HG02840 (cell line): ENCODE measurements around the gene DUSP10.

Experiments
- ATAC-seq: cut with Tn5 transposase; IDR thresholded peaks from one replicate; pipeline ENCODE4 v1.9.1; 2021; ENCODE audit warnings: mild to moderate bottlenecking, moderate library complexity, moderate number of reproducible peaks; ENCODE audit not compliant: unreplicated experiment, low FRiP score

The DUSP10 gene

GRCh38 chr1:221697923-221698425, 43.9 kb downstream of the DUSP10 start:
- no peak for ATAC-seq

- no peak for ATAC-seq
Measured at GRCh38 chr1:221696718-221697461, 45.0 kb downstream of the DUSP10 start.

DNA sequence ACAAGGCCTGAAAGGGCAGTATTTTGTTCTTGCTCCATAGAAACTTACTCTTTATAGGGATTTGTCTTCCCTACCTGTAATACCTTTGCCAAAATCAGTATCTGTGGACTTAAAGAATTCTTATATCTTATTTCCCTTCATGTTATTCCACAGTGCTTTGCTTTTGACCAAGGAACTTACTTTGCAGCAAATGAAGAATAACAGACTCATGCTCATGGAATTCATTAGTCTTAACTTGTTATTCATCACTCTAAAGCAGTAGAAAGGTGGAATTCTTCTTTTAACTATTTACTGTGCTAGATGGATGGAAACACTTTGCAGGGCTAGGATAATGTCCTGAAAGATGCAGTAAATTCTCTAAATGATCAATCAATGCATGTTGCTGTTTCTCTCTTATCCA, 45.9 kb downstream of the DUSP10 start:
- ATAC-seq: no peak

DNA sequence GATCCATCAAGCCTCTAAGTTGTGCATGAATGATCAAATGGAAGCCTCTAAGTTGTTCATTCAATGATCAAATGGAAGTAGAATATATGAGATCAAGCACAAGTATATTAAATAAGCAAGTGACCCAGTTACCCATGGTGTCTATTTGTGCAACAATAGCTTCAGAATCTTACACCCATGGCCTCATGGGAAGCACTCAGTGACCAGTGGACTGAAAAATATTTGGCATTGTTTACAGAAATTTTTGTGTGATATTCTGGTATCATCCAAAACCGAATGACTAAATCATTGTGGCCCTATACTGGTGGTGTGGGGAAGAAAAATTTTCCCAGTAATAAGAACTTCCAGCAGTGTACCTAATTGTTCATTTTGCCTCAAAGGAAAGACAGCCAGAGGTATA, 46.6 kb downstream of the DUSP10 start:
- no peak for ATAC-seq

GRCh38 chr1:221694109-221694508, 47.8 kb downstream of the DUSP10 start:
- ATAC-seq: no peak

GRCh38 chr1:221693087-221693486, 48.8 kb downstream of the DUSP10 start:
- ATAC-seq: no peak

GRCh38 chr1:221692643-221693042, 49.2 kb downstream of the DUSP10 start:
- no peak for ATAC-seq

DNA sequence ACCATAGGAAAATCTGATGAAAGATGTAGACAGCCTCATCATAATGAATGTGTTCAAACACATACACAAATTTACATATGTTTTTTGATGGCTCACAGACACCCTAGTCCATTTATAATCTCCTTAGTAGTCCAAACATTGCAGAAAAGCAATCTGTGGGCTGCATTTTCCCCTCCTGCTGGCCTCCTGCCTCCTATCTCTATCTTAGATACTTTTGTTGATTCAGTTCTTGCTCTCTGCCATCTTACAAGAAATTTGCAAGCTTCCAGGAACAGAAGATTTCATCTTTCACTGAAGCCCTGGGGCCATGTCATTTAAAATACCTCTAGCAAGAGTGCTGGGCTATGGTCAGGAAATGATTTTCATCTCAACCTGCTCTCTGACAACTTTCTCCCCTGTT, 50.6 kb downstream of the DUSP10 start:
- no peak for ATAC-seq

GRCh38 chr1:221690858-221691257, 51.0 kb downstream of the DUSP10 start:
- ATAC-seq: no peak

- ATAC-seq: no peak
Measured at GRCh38 chr1:221689138-221689537, 52.8 kb downstream of the DUSP10 start.

- no peak for ATAC-seq
Measured at GRCh38 chr1:221688488-221688843, 53.4 kb downstream of the DUSP10 start.

- ATAC-seq: no peak
Measured at GRCh38 chr1:221687836-221688487, 53.9 kb downstream of the DUSP10 start.

GRCh38 chr1:221683681-221684080, 58.2 kb downstream of the DUSP10 start:
- no peak for ATAC-seq

DNA sequence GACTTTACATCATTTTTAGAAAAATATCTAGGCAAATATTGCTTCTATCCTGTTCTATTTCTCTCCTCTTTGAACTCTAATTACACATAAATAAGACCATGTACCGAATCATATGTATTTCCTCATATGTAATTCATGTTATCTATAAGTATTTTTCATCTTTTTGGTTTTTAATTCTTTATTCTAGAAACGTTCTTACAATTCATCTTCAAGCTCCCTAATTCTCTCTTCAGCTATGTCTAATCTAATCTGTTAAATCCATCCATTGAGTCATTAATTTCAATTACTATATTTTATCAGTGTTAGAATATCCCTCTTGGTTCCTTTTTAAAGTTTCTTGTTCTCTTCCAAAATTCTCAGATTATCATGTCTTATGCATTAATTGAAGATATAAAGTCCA, 61.8 kb downstream of the DUSP10 start:
- no peak for ATAC-seq

GRCh38 chr1:221678014-221678413, 63.9 kb downstream of the DUSP10 start:
- ATAC-seq: no peak

- no peak for ATAC-seq
Measured at GRCh38 chr1:221675880-221676800, 65.7 kb downstream of the DUSP10 start.

DNA sequence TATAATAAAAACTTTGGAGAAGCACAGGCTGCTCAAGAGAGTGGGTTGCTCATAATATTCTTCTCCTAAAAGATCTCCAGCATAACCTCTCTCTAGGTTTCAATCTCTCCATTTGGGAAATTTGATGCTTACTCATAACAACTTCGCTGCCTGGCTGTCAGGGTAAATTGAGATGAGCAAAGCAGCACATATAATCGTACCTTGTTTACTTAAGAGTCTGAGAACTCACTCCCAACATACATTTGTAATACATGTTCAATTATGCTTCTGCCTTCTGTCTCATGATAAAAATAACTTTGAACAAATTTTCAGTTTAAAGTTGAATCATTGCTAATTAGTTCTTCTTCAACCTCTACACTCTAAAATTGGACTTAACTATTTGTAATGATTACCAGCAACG, 68.9 kb downstream of the DUSP10 start:
- ATAC-seq: no peak

DNA sequence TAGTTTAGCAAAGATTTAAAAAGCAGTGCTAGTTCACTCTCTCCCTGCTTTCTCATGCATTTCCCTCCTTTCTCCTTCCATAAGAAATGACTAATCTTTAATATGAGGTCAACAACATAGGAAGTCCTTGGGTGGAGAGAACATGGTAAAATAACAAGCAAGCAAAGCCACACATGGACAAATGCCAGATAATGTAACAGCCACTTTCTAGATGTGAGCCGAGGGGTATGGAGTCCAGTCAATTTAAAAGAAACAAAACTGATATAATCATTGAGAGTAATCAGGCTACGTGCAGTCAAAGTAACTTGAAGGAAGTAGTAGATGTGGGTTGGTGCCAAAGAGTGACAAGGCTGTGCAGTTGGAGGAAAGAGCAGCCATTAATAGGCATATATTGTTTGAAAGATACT, 69.6 kb downstream of the DUSP10 start:
- no peak for ATAC-seq

DNA sequence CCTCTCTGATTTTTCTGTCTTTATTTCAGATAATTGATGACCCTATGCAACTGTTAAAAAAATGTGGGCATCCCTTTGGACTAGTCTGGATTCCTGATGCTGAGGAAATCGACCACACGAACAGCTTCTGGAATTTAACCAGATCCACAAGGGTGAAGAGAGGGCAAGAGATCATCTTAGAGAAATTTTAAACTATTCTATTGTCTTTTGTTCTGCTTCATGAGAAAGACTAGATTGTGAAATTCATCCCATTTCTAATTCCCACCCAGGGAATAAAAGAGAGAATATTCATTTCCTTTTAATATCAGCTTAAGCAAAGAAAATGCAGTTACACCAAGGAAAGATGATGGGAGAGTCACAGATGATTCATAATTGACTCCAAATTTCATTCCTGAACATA, 71.8 kb downstream of the DUSP10 start:
- ATAC-seq: no peak

DNA sequence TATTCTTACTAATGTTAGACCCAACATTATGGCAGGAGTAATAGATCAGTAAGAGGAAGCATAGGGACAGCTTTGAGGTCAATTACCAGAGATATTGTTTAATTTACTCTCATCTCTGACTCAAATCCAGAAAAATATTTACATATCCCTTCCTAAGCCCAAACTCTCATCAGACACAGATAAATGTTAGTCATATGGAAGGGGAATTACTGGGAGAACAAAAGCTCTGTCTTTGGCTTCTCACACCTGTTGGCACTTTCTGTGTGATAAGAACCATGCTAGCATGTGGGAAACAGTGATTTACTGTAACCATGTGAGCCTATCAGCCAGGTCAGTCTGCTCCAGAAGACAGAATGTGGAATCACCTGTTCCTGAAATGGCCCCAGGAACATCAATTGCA, 72.4 kb downstream of the DUSP10 start:
- ATAC-seq: no peak

DNA sequence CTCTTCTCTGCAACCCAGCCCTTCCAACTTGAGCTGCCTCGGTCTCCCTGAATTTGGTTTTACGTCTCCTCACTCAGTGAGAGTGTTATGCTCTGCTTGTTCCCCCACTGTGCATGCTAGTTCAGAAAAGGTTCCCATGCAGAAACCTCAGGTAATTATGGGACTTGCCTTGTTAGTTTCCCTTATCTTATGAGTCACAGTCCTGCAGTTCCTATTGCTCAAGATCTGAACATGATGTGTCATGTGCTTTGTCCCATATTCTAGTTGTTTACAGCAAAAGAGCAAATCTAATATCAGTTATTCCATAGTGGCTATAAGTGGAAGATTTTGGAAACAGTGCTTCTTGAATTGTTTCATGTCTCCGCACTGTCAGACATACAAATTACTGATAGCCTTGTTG, 74.4 kb downstream of the DUSP10 start:
- peak; percentile 74 for ATAC-seq
